CD4-positive, alpha-beta T cell treated with Interleukin-6 at 100 ng/mL for 8 hours (primary cell): Measurements from ENCODE around the gene NHERF2.

ENCODE experiments used
- DNase-seq: peaks from one replicate; pipeline ENCODE4 v3.0.0-alpha.2; 2020; ENCODE audit warnings: mixed read lengths, low spot score

Gene NHERF2

GRCh38 chr16:2040787-2041522 lies 14.3 kb downstream of the NHERF2 start:
- DNase-seq: no peak

- DNase-seq: no peak
Measured at GRCh38 chr16:2042171-2042985, 15.7 kb downstream of the NHERF2 start.

GRCh38 chr16:2042986-2043666 lies 16.4 kb downstream of the NHERF2 start:
- no peak for DNase-seq

GRCh38 chr16:2043667-2044451 lies 17.2 kb downstream of the NHERF2 start:
- DNase-seq: no peak

GRCh38 chr16:2044541-2044940 lies 17.8 kb downstream of the NHERF2 start:
- no peak for DNase-seq

GRCh38 chr16:2045965-2046892 lies 19.5 kb downstream of the NHERF2 start:
- DNase-seq: no peak

GRCh38 chr16:2046893-2047329 lies 20.2 kb downstream of the NHERF2 start:
- DNase-seq: no peak

GRCh38 chr16:2047330-2048115 lies 20.8 kb downstream of the NHERF2 start, which contains the start of the genes NTHL1 and TSC2:
TSS of gene NTHL1 (minus strand) at chr16:2047834. CDS start at chr16:2047823, 11 bp downstream.
TSS of gene TSC2 (plus strand) at chr16:2047985. CDS start at chr16:2048616, 631 bp downstream.
- DNase-seq: peak; percentile 92

- DNase-seq: no peak
Measured at GRCh38 chr16:2048116-2048543, 21.4 kb downstream of the NHERF2 start.

- DNase-seq: no peak
Measured at GRCh38 chr16:2053211-2053610, 26.5 kb downstream of the NHERF2 start.

- no peak for DNase-seq
Measured at GRCh38 chr16:2053897-2054296, 27.2 kb downstream of the NHERF2 start.

GRCh38 chr16:2054543-2055245 lies 28.0 kb downstream of the NHERF2 start:
- DNase-seq: no peak

GRCh38 chr16:2056077-2056476 lies 29.4 kb downstream of the NHERF2 start:
- no peak for DNase-seq

- no peak for DNase-seq
Measured at GRCh38 chr16:2056681-2057407, 30.1 kb downstream of the NHERF2 start.

GRCh38 chr16:2057438-2057837 lies 30.7 kb downstream of the NHERF2 start:
- DNase-seq: no peak

GRCh38 chr16:2058420-2058819 lies 31.7 kb downstream of the NHERF2 start:
- no peak for DNase-seq

- no peak for DNase-seq
Measured at GRCh38 chr16:2058872-2059271, 32.2 kb downstream of the NHERF2 start.

GRCh38 chr16:2060346-2060745 lies 33.6 kb downstream of the NHERF2 start:
- DNase-seq: no peak
